GM20431 (cell line): ENCODE data around the gene SLC35B4.

ENCODE experiments used
- in situ Hi-C: fragments of 300-500 bp; cut with MseI, MboI; formaldehyde crosslinking; loops from one replicate; pipeline ENCODE4 v1.15.0; 2020; ENCODE audit warnings: low sequenced_read_pairs; ENCODE audit not compliant: unreplicated experiment

SLC35B4 gene

GRCh38 chr7:134316539-134317344, at the start of gene SLC35B4:
TSS of gene SLC35B4 (minus strand) at chr7:134316930. CDS start at chr7:134316751, 179 bp downstream.
- in situ Hi-C loops, result no loop called here

GRCh38 chr7:134366481-134366880, 49.8 kb upstream of the SLC35B4 start:
- in situ Hi-C loops, result no loop called here

- in situ Hi-C loops, result no loop called here
Measured at GRCh38 chr7:134365341-134366054, 48.8 kb upstream of the SLC35B4 start.

- in situ Hi-C loops, result no loop called here
Measured at GRCh38 chr7:134364619-134365037, 47.9 kb upstream of the SLC35B4 start.

GRCh38 chr7:134362587-134363483, 46.1 kb upstream of the SLC35B4 start:
- in situ Hi-C loops, result no loop called here

- in situ Hi-C loops, result no loop called here
Measured at GRCh38 chr7:134359787-134360432, 43.2 kb upstream of the SLC35B4 start.

GRCh38 chr7:134357486-134357885, 40.8 kb upstream of the SLC35B4 start:
- in situ Hi-C loops, result no loop called here

GRCh38 chr7:134356421-134356936, 39.7 kb upstream of the SLC35B4 start:
- in situ Hi-C loops, result no loop called here

- in situ Hi-C loops, result no loop called here
Measured at GRCh38 chr7:134355927-134356326, 39.2 kb upstream of the SLC35B4 start.

GRCh38 chr7:134355004-134355525, 38.3 kb upstream of the SLC35B4 start:
- in situ Hi-C loops, result no loop called here

GRCh38 chr7:134353411-134353810, 36.7 kb upstream of the SLC35B4 start:
- in situ Hi-C loops, result no loop called here

- in situ Hi-C loops, result no loop called here
Measured at GRCh38 chr7:134351424-134351823, 34.7 kb upstream of the SLC35B4 start.

- in situ Hi-C loops, result no loop called here
Measured at GRCh38 chr7:134350709-134351108, 34.0 kb upstream of the SLC35B4 start.

- in situ Hi-C loops, result loop anchor here (25.0 kb wide), 1 partner anchor 210 kb away; the partner anchor contains the start of gene LRGUK
Measured at GRCh38 chr7:134347567-134347966, 30.8 kb upstream of the SLC35B4 start.

GRCh38 chr7:134343796-134344195, 27.1 kb upstream of the SLC35B4 start:
- in situ Hi-C loops, result loop anchor here (25.0 kb wide), 1 partner anchor 206 kb away; the partner anchor contains the start of gene LRGUK

GRCh38 chr7:134343136-134343535, 26.4 kb upstream of the SLC35B4 start:
- in situ Hi-C loops, result loop anchor here (25.0 kb wide), 1 partner anchor 206 kb away; the partner anchor contains the start of gene LRGUK

GRCh38 chr7:134339475-134339874, 22.7 kb upstream of the SLC35B4 start:
- in situ Hi-C loops, result loop anchor here (25.0 kb wide), 1 partner anchor 202 kb away; the partner anchor contains the start of gene LRGUK

GRCh38 chr7:134337980-134338379, 21.2 kb upstream of the SLC35B4 start:
- in situ Hi-C loops, result loop anchor here (25.0 kb wide), 1 partner anchor 201 kb away; the partner anchor contains the start of gene LRGUK

GRCh38 chr7:134334408-134334807, 17.7 kb upstream of the SLC35B4 start:
- in situ Hi-C loops, result loop anchor here (25.0 kb wide), 1 partner anchor 197 kb away; the partner anchor contains the start of gene LRGUK
